Liver (tissue), 9 donors: ENCODE results near the gene MDM2. TPM values are rescaled to one million over a fixed set of nuclear protein-coding genes. Genes with fewer than 3 reads are reported as not detected.

Experiments
- DNase-seq: peaks from one replicate; pipeline ENCODE4 v3.0.0-alpha.2; 2017; ENCODE audit warnings: low spot score
- H3K27ac ChIP-seq, 2 donors: one replicate each; pipeline ENCODE4 v1.7.0; 2013; ENCODE audit warnings: inconsistent platforms in 2 of 2, low read length in 2 of 2, control low read depth in 1 of 2, low read depth in 1 of 2, mild to moderate bottlenecking in 1 of 2
- H3K27me3 ChIP-seq, 4 donors: one replicate each; pipeline versions ENCODE4 v1.6.1 to v1.7.0; 2013; ENCODE audit warnings: low read length in 3 of 4, inconsistent platforms in 1 of 4, mild to moderate bottlenecking in 1 of 4, moderate library complexity in 1 of 4; ENCODE audit not compliant: control insufficient read depth in 4 of 4, insufficient read depth in 4 of 4
- H3K36me3 ChIP-seq, 4 donors: one replicate each; pipeline versions ENCODE4 v1.6.1 to v1.7.0; 2013; ENCODE audit warnings: low read length in 3 of 4, mild to moderate bottlenecking in 3 of 4, low read depth in 1 of 4, moderate library complexity in 1 of 4; ENCODE audit not compliant: control insufficient read depth in 4 of 4, insufficient read depth in 3 of 4
- H3K4me1 ChIP-seq, 4 donors: one replicate each; pipeline versions ENCODE4 v1.6.1 to v1.7.0; 2013; ENCODE audit warnings: low read length in 3 of 4, mild to moderate bottlenecking in 3 of 4, moderate library complexity in 1 of 4; ENCODE audit not compliant: control insufficient read depth in 4 of 4, insufficient read depth in 4 of 4
- H3K4me3 ChIP-seq, 3 donors: one replicate each; pipeline versions ENCODE4 v1.6.1 to v1.7.0; 2013; ENCODE audit warnings: low read length in 3 of 3, control low read depth in 1 of 3, low read depth in 1 of 3, mild to moderate bottlenecking in 1 of 3
- H3K9ac ChIP-seq, 2 donors: one replicate each; pipeline ENCODE4 v1.7.0; 2013; ENCODE audit warnings: low read length in 2 of 2, mild to moderate bottlenecking in 2 of 2, moderate library complexity in 2 of 2, control low read depth in 1 of 2, low read depth in 1 of 2
- H3K9me3 ChIP-seq, 4 donors: one replicate each; pipeline versions ENCODE4 v1.6.1 to v1.7.0; 2013; ENCODE audit warnings: low read length in 3 of 4; ENCODE audit not compliant: control insufficient read depth in 4 of 4
- EGR1 ChIP-seq, 2 donors: IDR thresholded peaks; 2 replicates each; pipeline ENCODE4 v1.6.1; 2016 to 2018; ENCODE audit warnings: antibody characterized with exemption in 2 of 2, low read depth in 2 of 2
- FOXA1 ChIP-seq: IDR thresholded peaks from 2 replicates; pipeline ENCODE4 v1.6.1; 2016; ENCODE audit warnings: antibody characterized with exemption
- FOXA2 ChIP-seq: IDR thresholded peaks from 2 replicates; pipeline ENCODE4 v1.6.1; 2016; ENCODE audit warnings: antibody characterized with exemption
- GABPA ChIP-seq, 2 donors: IDR thresholded peaks in 1 of 2; conservative IDR thresholded peaks in 1 of 2; 2 replicates each; pipeline ENCODE4 v1.6.1; 2016; ENCODE audit warnings: antibody characterized with exemption in 2 of 2, mild to moderate bottlenecking in 1 of 2, moderate library complexity in 1 of 2
- HNF4A ChIP-seq, 2 donors: conservative IDR thresholded peaks; 2 replicates each; pipeline ENCODE4 v1.6.1; 2016; ENCODE audit warnings: antibody characterized with exemption in 2 of 2, mild to moderate bottlenecking in 2 of 2
- HNF4G ChIP-seq: IDR thresholded peaks from 2 replicates; pipeline ENCODE4 v1.6.1; 2016; ENCODE audit warnings: antibody characterized with exemption
- NR2F2 ChIP-seq: IDR thresholded peaks from 2 replicates; pipeline ENCODE4 v1.6.1; 2016; ENCODE audit warnings: antibody characterized with exemption
- RXRA ChIP-seq, 2 donors: IDR thresholded peaks; 2 replicates each; pipeline ENCODE4 v1.6.1; 2017 to 2018; ENCODE audit warnings: antibody characterized with exemption in 2 of 2, mild to moderate bottlenecking in 1 of 2
- TAF1 ChIP-seq: conservative IDR thresholded peaks from 2 replicates; pipeline ENCODE4 v1.6.1; 2016; ENCODE audit warnings: antibody characterized with exemption, mild to moderate bottlenecking
- YY1 ChIP-seq: IDR thresholded peaks from 2 replicates; pipeline ENCODE4 v1.6.1; 2016; ENCODE audit warnings: antibody characterized with exemption, mild to moderate bottlenecking
- WGBS: extraction: QIAGEN DNeasy Blood & Tissue Kit; methylation state at CpG from one replicate; pipeline ENCODE4 v1.1.7; 2013; 5-methylcytosine and 5-hydroxymethylcytosine counted together
- polyA plus RNA-seq, 2 donors: library from polyadenylated mRNA; stranded (reverse) in 1 of 2; unstranded in 1 of 2; fragments of 200-250 nt in 1 of 2; fragments of >200 nt in 1 of 2; fragmentation: Nextera tagmentation in 1 of 2; extraction: Ambion mirVana in 1 of 2; gene quantifications; one replicate each; pipeline versions ENCODE4 v1.2.1 to v1.2.3, GENCODE V29; 2013 to 2015
- total RNA-seq, 2 donors: library from RNA; depleted of rRNA; stranded (reverse); fragments of >200 nt; gene quantifications; one replicate each; pipeline ENCODE4 v1.2.3, GENCODE V29; 2014
- TF ChIP-seq, protein P1 (sequence below): IDR thresholded peaks from 2 replicates; pipeline ENCODE4 v1.6.1; 2016; ENCODE audit warnings: antibody characterized with exemption, mild to moderate bottlenecking
- TF ChIP-seq, protein P2 (sequence below): IDR thresholded peaks from 2 replicates; pipeline ENCODE4 v1.6.1; 2016; ENCODE audit warnings: antibody characterized with exemption
- TF ChIP-seq, protein P3 (sequence below): fragments of 150-350 bp; IDR thresholded peaks from 2 replicates; pipeline ENCODE4 v1.5.1; 2017; ENCODE audit warnings: improper control_type of control experiment, low read depth, low read length; ENCODE audit not compliant: missing input control
- TF ChIP-seq, protein P4 (sequence below): IDR thresholded peaks from 2 replicates; pipeline ENCODE4 v1.6.1; 2016; ENCODE audit warnings: antibody characterized with exemption
- TF ChIP-seq, protein P5 (sequence below): IDR thresholded peaks from 2 replicates; pipeline ENCODE4 v1.6.1; 2016; ENCODE audit warnings: antibody characterized with exemption
- donor health status: healthy.
- donor health status: healthy.
- donor health status: healthy.
- donor health status: healthy.
- donor health status: healthy.

Gene MDM2
- total and polyA plus RNA-seq, 4 donors = 10.1 to 69.4 (median 36.9) TPM

DNA sequence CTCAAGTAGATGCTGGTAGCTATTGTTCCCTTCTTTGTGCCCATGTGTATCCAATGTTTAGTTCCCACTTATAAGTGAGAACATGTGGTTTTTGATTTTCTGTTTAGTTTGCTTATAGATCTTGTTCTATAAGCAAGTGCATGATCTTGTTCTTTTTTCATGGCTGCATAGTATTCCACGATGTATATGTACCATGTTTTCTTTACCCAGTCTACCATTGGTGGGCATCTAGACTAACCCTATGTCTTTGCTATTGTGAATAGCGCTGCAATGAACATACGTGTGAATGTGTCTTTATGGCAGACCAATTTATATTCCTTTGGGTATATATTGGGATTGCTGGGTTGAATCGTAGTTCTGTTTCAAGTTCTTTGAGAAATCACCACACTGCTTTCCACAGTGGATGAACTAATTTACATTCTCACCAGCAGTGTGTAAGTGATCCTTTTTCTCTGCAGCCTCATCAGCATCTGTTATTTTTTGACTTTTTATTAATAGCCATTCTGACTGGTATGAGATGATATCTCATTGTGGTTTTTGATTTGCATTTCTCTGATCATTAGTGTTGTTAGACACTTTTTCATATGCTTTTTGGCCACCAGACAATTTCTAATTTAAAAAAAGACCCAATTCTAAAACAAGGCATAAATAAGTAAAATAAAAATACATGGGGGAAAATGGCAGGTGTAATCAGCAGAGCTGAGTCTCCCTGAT, 74.4 kb downstream of the MDM2 start:
- Histone ChIP-seq H3K36me3 (peaks cover 3 to 17% (median 4%) of the 10 kb centered on the region in 4 donors), H3K27me3 (no peaks in the 10 kb centered on the region), H3K4me1 (peaks cover 0 to 3% (median 2%) of the 10 kb centered on the region in 4 donors), H3K9ac (no peak overlapping the region), H3K9me3 (no peaks in the 10 kb centered on the region), H3K27ac (no peak overlapping the region), H3K4me3 (no peak overlapping the region)
- TF ChIP-seq FOXA1 = no peak
- no peak for TF ChIP-seq EGR1 (IDR thresholded peaks at IDR 0.05; ENCODE audit: low read depth in 2 of 2)
- no peak for TF ChIP-seq GABPA (IDR thresholded peaks at IDR 0.05 in 1 of 2, conservative IDR thresholded peaks at IDR 0.05 in 1 of 2)
- no peak for TF ChIP-seq YY1
- TF ChIP-seq HNF4A (conservative IDR thresholded peaks at IDR 0.05) = no peak
- TF ChIP-seq, protein P1, sequence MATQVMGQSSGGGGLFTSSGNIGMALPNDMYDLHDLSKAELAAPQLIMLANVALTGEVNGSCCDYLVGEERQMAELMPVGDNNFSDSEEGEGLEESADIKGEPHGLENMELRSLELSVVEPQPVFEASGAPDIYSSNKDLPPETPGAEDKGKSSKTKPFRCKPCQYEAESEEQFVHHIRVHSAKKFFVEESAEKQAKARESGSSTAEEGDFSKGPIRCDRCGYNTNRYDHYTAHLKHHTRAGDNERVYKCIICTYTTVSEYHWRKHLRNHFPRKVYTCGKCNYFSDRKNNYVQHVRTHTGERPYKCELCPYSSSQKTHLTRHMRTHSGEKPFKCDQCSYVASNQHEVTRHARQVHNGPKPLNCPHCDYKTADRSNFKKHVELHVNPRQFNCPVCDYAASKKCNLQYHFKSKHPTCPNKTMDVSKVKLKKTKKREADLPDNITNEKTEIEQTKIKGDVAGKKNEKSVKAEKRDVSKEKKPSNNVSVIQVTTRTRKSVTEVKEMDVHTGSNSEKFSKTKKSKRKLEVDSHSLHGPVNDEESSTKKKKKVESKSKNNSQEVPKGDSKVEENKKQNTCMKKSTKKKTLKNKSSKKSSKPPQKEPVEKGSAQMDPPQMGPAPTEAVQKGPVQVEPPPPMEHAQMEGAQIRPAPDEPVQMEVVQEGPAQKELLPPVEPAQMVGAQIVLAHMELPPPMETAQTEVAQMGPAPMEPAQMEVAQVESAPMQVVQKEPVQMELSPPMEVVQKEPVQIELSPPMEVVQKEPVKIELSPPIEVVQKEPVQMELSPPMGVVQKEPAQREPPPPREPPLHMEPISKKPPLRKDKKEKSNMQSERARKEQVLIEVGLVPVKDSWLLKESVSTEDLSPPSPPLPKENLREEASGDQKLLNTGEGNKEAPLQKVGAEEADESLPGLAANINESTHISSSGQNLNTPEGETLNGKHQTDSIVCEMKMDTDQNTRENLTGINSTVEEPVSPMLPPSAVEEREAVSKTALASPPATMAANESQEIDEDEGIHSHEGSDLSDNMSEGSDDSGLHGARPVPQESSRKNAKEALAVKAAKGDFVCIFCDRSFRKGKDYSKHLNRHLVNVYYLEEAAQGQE = no peak
- TF ChIP-seq, protein P2, sequence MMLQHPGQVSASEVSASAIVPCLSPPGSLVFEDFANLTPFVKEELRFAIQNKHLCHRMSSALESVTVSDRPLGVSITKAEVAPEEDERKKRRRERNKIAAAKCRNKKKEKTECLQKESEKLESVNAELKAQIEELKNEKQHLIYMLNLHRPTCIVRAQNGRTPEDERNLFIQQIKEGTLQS = no peak
- TF ChIP-seq, protein P3, sequence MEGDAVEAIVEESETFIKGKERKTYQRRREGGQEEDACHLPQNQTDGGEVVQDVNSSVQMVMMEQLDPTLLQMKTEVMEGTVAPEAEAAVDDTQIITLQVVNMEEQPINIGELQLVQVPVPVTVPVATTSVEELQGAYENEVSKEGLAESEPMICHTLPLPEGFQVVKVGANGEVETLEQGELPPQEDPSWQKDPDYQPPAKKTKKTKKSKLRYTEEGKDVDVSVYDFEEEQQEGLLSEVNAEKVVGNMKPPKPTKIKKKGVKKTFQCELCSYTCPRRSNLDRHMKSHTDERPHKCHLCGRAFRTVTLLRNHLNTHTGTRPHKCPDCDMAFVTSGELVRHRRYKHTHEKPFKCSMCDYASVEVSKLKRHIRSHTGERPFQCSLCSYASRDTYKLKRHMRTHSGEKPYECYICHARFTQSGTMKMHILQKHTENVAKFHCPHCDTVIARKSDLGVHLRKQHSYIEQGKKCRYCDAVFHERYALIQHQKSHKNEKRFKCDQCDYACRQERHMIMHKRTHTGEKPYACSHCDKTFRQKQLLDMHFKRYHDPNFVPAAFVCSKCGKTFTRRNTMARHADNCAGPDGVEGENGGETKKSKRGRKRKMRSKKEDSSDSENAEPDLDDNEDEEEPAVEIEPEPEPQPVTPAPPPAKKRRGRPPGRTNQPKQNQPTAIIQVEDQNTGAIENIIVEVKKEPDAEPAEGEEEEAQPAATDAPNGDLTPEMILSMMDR = no peak
- TF ChIP-seq NR2F2 = no peak
- no peak for TF ChIP-seq RXRA (IDR thresholded peaks at IDR 0.05)
- TF ChIP-seq, protein P4, sequence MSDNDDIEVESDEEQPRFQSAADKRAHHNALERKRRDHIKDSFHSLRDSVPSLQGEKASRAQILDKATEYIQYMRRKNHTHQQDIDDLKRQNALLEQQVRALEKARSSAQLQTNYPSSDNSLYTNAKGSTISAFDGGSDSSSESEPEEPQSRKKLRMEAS = no peak
- TF ChIP-seq HNF4G = no peak
- TF ChIP-seq, protein P5, sequence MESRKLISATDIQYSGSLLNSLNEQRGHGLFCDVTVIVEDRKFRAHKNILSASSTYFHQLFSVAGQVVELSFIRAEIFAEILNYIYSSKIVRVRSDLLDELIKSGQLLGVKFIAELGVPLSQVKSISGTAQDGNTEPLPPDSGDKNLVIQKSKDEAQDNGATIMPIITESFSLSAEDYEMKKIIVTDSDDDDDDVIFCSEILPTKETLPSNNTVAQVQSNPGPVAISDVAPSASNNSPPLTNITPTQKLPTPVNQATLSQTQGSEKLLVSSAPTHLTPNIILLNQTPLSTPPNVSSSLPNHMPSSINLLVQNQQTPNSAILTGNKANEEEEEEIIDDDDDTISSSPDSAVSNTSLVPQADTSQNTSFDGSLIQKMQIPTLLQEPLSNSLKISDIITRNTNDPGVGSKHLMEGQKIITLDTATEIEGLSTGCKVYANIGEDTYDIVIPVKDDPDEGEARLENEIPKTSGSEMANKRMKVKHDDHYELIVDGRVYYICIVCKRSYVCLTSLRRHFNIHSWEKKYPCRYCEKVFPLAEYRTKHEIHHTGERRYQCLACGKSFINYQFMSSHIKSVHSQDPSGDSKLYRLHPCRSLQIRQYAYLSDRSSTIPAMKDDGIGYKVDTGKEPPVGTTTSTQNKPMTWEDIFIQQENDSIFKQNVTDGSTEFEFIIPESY = no peak
- no peak for TF ChIP-seq FOXA2
- 98% methylated on average over 4 of the region's 4 CpGs for WGBS
- DNase-seq = no peak

DNA sequence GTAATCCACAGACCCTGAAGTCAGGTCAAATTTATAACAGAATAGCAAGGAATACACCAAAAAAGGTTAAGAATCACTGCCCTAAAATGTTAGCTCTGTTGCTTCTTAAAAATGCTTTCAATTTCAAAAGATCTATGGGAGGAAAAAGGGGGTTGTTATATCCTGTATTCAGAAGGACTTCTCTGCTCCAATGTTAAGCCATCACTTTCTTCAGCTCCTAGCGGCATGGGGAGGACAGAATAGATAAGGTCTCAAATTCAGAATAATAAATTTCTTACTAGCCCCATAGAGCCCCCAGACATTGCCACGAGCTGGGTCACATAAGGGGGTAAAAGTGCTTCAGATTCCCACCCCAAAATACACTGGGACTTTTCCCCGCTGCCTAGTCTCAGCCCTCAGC, 75.2 kb downstream of the MDM2 start:
- Histone ChIP-seq H3K27me3 (no peaks in the 10 kb centered on the region), H3K27ac (no peak overlapping the region), H3K9me3 (no peaks in the 10 kb centered on the region), H3K9ac (no peak overlapping the region), H3K36me3 (peaks cover 3 to 17% (median 4%) of the 10 kb centered on the region in 4 donors), H3K4me1 (peaks cover 0 to 3% (median 2%) of the 10 kb centered on the region in 4 donors), H3K4me3 (no peak overlapping the region)
- WGBS = 88% methylated on average over 3 of the region's 3 CpGs
- no peak for DNase-seq
- TF ChIP-seq NR2F2 = no peak
- no peak for TF ChIP-seq TAF1
- TF ChIP-seq, protein P3 = no peak
- no peak for TF ChIP-seq RXRA (IDR thresholded peaks at IDR 0.05)
- TF ChIP-seq GABPA (IDR thresholded peaks at IDR 0.05 in 1 of 2, conservative IDR thresholded peaks at IDR 0.05 in 1 of 2) = no peak
- no peak for TF ChIP-seq EGR1 (IDR thresholded peaks at IDR 0.05; ENCODE audit: low read depth in 2 of 2)
- no peak for TF ChIP-seq HNF4G
- TF ChIP-seq FOXA2 = no peak
- TF ChIP-seq, protein P1 = no peak
- TF ChIP-seq, protein P2 = no peak
